K562 (cell line): ENCODE data around the gene HOXB6. TPM values are rescaled to one million over a fixed set of nuclear protein-coding genes. Genes with fewer than 3 reads are reported as not detected.

Experiments
- CBX2 ChIP-seq: fragments of 200-600 bp; sonication (generic); IDR thresholded peaks from one replicate; pipeline ENCODE4 v1.6.1; 2012; ENCODE audit warnings: mild to moderate bottlenecking, low read length, inconsistent platforms; ENCODE audit not compliant: insufficient read depth, poor library complexity, severe bottlenecking
- CEBPG ChIP-seq, 3 experiments: fragments of 200-800 bp in 1 of 3; sonication (Bioruptor generic) in 1 of 3; sonication (generic) in 1 of 3; formaldehyde crosslinking in 1 of 3; IDR thresholded peaks in 2 of 3; conservative IDR thresholded peaks in 1 of 3; 2 replicates each; pipeline versions ENCODE4 v1.6.1 to v1.8.0; 2016 to 2022; ENCODE audit warnings: missing compliant biosample characterization in 2 of 3, missing genetic modification characterization in 2 of 3, mild to moderate bottlenecking in 1 of 3, missing genetic modification reagents in 1 of 3
- FOXA1 ChIP-seq: fragments of 450-650 bp; IDR thresholded peaks from 2 replicates; pipeline ENCODE4 v1.6.1; 2016; ENCODE audit warnings: mild to moderate bottlenecking, borderline replicate concordance
- RBM22 ChIP-seq: fragments of 200-400 bp; formaldehyde crosslinking; IDR thresholded peaks from 2 replicates; pipeline ENCODE4 v1.6.1; 2018; ENCODE audit warnings: low read length, low read depth; ENCODE audit not compliant: poor library complexity, severe bottlenecking
- SP2 ChIP-seq: IDR thresholded peaks from 2 replicates; pipeline ENCODE4 v1.6.1; 2011; ENCODE audit warnings: mild to moderate bottlenecking, low read depth, low read length, moderate library complexity; ENCODE audit not compliant: poor library complexity, severe bottlenecking; ENCODE audit errors: extremely low read depth
- TOE1 ChIP-seq, 2 experiments: fragments of 450-650 bp in 1 of 2; sonication (generic) in 1 of 2; formaldehyde crosslinking in 1 of 2; IDR thresholded peaks; 2 replicates each; pipeline versions ENCODE4 v1.7.1 to v1.8.0; 2016 to 2022; ENCODE audit warnings: borderline replicate concordance in 2 of 2, mild to moderate bottlenecking in 2 of 2, antibody characterized with exemption in 1 of 2, inconsistent platforms in 1 of 2, low read depth in 1 of 2, missing genetic modification reagents in 1 of 2, moderate library complexity in 1 of 2
- ZNF311 ChIP-seq: fragments of 250-450 bp; sonication (Bioruptor Pico); IDR thresholded peaks from 2 replicates; pipeline ENCODE4 v1.4.0; 2020; ENCODE audit warnings: mild to moderate bottlenecking, moderate library complexity
- ZNF707 ChIP-seq: fragments of 250-450 bp; sonication (Bioruptor Pico); conservative IDR thresholded peaks from 2 replicates; pipeline ENCODE4 v1.8.0; 2022; ENCODE audit warnings: inconsistent platforms, mild to moderate bottlenecking, moderate library complexity
- polyA plus RNA-seq, 8 experiments: library from polyadenylated mRNA; depleted of rRNA in 4 of 8; stranded (reverse) in 5 of 8; unstranded in 3 of 8; fragments of >200 nt; fragmentation: Nextera tagmentation in 2 of 8; fragmentation: Illumina TruSeq in 1 of 8; extraction: Ambion mirVana in 2 of 8; extraction: Trizol in 1 of 8; gene quantifications; 2 replicates each; pipeline versions ENCODE4 v1.2.1 to v1.2.3, GENCODE V29; 2011 to 2014; ENCODE audit warnings: inconsistent platforms in 1 of 8, missing spikeins in 1 of 8
- total RNA-seq, 7 experiments: library from RNA; depleted of rRNA in 6 of 7; stranded (reverse); fragments of >200 nt in 6 of 7; fragmentation: Illumina TruSeq in 2 of 7; extraction: Trizol in 2 of 7; gene quantifications; 2 replicates each; pipeline versions ENCODE4 v1.2.1 to v1.2.3, GENCODE V29; 2011 to 2021; ENCODE audit warnings: low replicate concordance in 1 of 7
- TF ChIP-seq, protein P1 (sequence below): fragments of 250-450 bp; sonication (Bioruptor Pico); IDR thresholded peaks from 2 replicates; pipeline ENCODE4 v1.4.0; 2020
- TF ChIP-seq, protein P2 (sequence below): sonication (generic); formaldehyde crosslinking; IDR thresholded peaks from 2 replicates; pipeline ENCODE4 v1.8.0; 2022; ENCODE audit warnings: mild to moderate bottlenecking, missing genetic modification reagents
- TF ChIP-seq, protein P3 (sequence below): fragments of 450-650 bp; IDR thresholded peaks from 2 replicates; pipeline ENCODE4 v1.6.1; 2016; ENCODE audit warnings: mild to moderate bottlenecking
- TF ChIP-seq, protein P4 (sequence below), 2 experiments: fragments of 250-450 bp in 1 of 2; fragments of 450-650 bp in 1 of 2; sonication (Bioruptor Pico) in 1 of 2; IDR thresholded peaks; 2 replicates each; pipeline versions ENCODE4 v1.6.1 to v1.8.0; 2016 to 2021; ENCODE audit warnings: mild to moderate bottlenecking in 2 of 2, moderate library complexity in 2 of 2, missing compliant biosample characterization in 1 of 2, missing genetic modification characterization in 1 of 2

The HOXB6 gene
- total and polyA plus RNA-seq, 9 of the 15 experiments (the other 6 are each of a cell fraction or from before 2014, with no cell fraction given), result 1.2 to 14.8 (median 4.9) TPM

DNA sequence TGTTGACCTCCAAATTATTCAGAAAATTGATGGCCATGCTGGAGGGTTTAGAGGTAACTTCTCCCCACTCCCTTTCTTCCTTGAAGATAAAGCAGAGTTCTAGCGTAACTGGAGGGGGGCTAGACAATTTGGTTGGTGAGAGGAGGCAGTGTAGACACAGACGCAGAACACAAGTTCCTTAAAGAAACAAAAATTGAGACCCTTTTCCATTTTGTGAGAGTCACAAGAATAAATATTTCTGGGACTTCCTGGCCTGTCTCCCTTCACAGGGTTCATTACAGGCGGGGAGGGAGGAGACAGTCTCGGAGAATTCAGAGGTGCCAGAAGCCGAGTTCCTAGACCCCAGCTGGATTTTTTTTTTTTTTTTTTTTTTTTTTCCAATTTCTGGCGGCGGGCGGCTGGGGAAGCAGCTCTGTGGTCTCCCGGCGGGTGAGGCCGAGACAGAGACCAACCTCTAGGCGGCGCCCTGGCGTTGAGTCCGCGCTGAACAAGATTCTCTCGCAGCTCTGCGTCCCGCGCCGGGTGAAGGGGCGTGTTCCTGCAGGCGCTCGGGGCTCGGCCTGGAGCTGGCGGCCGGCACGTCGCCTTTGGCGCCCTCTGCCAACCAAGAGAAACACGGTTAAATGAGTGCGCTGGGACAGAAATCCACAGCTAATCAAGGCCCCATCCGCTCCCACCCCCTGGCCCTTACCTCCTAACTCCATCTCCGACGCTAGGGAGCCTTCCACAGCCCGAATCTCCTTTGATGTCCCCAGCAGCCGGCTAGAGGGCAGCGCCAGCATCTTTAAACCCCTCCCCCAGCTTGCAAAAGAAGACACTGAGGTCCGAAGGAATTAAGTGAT lies 31.6 kb upstream of the HOXB6 start (continued):
- TF ChIP-seq SP2 (no peak), CBX2 (no peak), ZNF707 (CRISPR knock-in tag) (no peak), ZNF311 (CRISPR knock-in tag) (no peak), TOE1 (IDR thresholded peaks at IDR 0.05; ENCODE audit: borderline replicate concordance) (no peak), TOE1 (CRISPR knock-in tag; IDR thresholded peaks at IDR 0.05; ENCODE audit: borderline replicate concordance, low read depth) (no peak), CEBPG (CRISPR knock-in tag; IDR thresholded peaks at IDR 0.05) (no peak), CEBPG (tag; conservative IDR thresholded peaks at IDR 0.05 in 1 of 2, IDR thresholded peaks at IDR 0.05 in 1 of 2) (no peak), FOXA1 (no peak), RBM22 (no peak)
- TF ChIP-seq, protein P1, sequence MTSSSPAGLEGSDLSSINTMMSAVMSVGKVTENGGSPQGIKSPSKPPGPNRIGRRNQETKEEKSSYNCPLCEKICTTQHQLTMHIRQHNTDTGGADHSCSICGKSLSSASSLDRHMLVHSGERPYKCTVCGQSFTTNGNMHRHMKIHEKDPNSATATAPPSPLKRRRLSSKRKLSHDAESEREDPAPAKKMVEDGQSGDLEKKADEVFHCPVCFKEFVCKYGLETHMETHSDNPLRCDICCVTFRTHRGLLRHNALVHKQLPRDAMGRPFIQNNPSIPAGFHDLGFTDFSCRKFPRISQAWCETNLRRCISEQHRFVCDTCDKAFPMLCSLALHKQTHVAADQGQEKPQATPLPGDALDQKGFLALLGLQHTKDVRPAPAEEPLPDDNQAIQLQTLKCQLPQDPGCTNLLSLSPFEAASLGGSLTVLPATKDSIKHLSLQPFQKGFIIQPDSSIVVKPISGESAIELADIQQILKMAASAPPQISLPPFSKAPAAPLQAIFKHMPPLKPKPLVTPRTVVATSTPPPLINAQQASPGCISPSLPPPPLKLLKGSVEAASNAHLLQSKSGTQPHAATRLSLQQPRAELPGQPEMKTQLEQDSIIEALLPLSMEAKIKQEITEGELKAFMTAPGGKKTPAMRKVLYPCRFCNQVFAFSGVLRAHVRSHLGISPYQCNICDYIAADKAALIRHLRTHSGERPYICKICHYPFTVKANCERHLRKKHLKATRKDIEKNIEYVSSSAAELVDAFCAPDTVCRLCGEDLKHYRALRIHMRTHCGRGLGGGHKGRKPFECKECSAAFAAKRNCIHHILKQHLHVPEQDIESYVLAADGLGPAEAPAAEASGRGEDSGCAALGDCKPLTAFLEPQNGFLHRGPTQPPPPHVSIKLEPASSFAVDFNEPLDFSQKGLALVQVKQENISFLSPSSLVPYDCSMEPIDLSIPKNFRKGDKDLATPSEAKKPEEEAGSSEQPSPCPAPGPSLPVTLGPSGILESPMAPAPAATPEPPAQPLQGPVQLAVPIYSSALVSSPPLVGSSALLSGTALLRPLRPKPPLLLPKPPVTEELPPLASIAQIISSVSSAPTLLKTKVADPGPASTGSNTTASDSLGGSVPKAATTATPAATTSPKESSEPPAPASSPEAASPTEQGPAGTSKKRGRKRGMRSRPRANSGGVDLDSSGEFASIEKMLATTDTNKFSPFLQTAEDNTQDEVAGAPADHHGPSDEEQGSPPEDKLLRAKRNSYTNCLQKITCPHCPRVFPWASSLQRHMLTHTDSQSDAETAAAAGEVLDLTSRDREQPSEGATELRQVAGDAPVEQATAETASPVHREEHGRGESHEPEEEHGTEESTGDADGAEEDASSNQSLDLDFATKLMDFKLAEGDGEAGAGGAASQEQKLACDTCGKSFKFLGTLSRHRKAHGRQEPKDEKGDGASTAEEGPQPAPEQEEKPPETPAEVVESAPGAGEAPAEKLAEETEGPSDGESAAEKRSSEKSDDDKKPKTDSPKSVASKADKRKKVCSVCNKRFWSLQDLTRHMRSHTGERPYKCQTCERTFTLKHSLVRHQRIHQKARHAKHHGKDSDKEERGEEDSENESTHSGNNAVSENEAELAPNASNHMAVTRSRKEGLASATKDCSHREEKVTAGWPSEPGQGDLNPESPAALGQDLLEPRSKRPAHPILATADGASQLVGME (CRISPR knock-in tag), result no peak
- TF ChIP-seq, protein P2, sequence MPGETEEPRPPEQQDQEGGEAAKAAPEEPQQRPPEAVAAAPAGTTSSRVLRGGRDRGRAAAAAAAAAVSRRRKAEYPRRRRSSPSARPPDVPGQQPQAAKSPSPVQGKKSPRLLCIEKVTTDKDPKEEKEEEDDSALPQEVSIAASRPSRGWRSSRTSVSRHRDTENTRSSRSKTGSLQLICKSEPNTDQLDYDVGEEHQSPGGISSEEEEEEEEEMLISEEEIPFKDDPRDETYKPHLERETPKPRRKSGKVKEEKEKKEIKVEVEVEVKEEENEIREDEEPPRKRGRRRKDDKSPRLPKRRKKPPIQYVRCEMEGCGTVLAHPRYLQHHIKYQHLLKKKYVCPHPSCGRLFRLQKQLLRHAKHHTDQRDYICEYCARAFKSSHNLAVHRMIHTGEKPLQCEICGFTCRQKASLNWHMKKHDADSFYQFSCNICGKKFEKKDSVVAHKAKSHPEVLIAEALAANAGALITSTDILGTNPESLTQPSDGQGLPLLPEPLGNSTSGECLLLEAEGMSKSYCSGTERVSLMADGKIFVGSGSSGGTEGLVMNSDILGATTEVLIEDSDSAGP (CRISPR knock-in tag), result no peak
- TF ChIP-seq, protein P3, sequence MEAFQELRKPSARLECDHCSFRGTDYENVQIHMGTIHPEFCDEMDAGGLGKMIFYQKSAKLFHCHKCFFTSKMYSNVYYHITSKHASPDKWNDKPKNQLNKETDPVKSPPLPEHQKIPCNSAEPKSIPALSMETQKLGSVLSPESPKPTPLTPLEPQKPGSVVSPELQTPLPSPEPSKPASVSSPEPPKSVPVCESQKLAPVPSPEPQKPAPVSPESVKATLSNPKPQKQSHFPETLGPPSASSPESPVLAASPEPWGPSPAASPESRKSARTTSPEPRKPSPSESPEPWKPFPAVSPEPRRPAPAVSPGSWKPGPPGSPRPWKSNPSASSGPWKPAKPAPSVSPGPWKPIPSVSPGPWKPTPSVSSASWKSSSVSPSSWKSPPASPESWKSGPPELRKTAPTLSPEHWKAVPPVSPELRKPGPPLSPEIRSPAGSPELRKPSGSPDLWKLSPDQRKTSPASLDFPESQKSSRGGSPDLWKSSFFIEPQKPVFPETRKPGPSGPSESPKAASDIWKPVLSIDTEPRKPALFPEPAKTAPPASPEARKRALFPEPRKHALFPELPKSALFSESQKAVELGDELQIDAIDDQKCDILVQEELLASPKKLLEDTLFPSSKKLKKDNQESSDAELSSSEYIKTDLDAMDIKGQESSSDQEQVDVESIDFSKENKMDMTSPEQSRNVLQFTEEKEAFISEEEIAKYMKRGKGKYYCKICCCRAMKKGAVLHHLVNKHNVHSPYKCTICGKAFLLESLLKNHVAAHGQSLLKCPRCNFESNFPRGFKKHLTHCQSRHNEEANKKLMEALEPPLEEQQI, result no peak
- TF ChIP-seq, protein P4, sequence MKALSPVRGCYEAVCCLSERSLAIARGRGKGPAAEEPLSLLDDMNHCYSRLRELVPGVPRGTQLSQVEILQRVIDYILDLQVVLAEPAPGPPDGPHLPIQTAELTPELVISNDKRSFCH (CRISPR knock-in tag; IDR thresholded peaks at IDR 0.05), result no peak
- TF ChIP-seq, protein P4 (tag; IDR thresholded peaks at IDR 0.05), result no peak
